Cardiac muscle cell (in vitro differentiated cells and primary cell): Measurements from ENCODE around the gene TMEM52B. TPM values are rescaled to one million over a fixed set of nuclear protein-coding genes. Genes with fewer than 3 reads are reported as not detected.
"Not testable (repeated sequence)": the region's sequence is repeated elsewhere in the genome, so short reads cannot be mapped to it uniquely, and the experiment has no call there.

Source experiments
- DNase-seq, 2 donors: peaks; one replicate each; pipeline versions ENCODE4 v3.0.0 to v3.0.0-alpha.2; 2010 to 2017; ENCODE audit warnings: low read depth in 1 of 2, low spot score in 1 of 2
- H3K27ac ChIP-seq: fragments of 200-600 bp; sonication (generic); 2 replicates; pipeline ENCODE4 v1.5.1; 2016
- H3K27me3 ChIP-seq: fragments of 200-600 bp; sonication (generic); 2 replicates; pipeline ENCODE4 v1.6.0; 2016; ENCODE audit warnings: control low read depth
- H3K36me3 ChIP-seq: fragments of 200-600 bp; sonication (generic); 2 replicates; pipeline ENCODE4 v1.5.1; 2016; ENCODE audit warnings: control low read depth
- H3K4me1 ChIP-seq: fragments of 200-600 bp; sonication (generic); 2 replicates; pipeline ENCODE4 v1.8.1; 2017; ENCODE audit warnings: low read depth, mild to moderate bottlenecking, mixed run types
- H3K4me3 ChIP-seq: fragments of 200-600 bp; sonication (generic); 2 replicates; pipeline ENCODE4 v1.5.1; 2016; ENCODE audit warnings: mild to moderate bottlenecking
- H3K9me3 ChIP-seq: fragments of 200-600 bp; sonication (generic); 2 replicates; pipeline ENCODE4 v1.5.1; 2017; ENCODE audit warnings: low read depth, mild to moderate bottlenecking, control low read depth
- CTCF ChIP-seq: IDR thresholded peaks from 2 replicates; pipeline ENCODE4 v1.5.1; 2012; ENCODE audit warnings: low read depth, mild to moderate bottlenecking, low read length
- polyA plus RNA-seq: library from polyadenylated mRNA; unstranded; fragments of >200 nt; fragmentation: Nextera tagmentation; extraction: Ambion mirVana; gene quantifications from 2 replicates; pipeline ENCODE4 v1.2.1, GENCODE V29; 2016
- total RNA-seq: library from RNA; depleted of rRNA; stranded (reverse); fragments of >200 nt; gene quantifications from 2 replicates; pipeline ENCODE4 v1.2.3, GENCODE V29; 2016

Gene TMEM52B
- total and polyA plus RNA-seq, 2 experiments from 2014 or later: not detected

- peak; percentile 78 to 94 for DNase-seq
- TF ChIP-seq CTCF: no peak
These were observed 33.9 kb downstream of the TMEM52B start, which contains the start of gene GABARAPL1 for GRCh38 chr12:10212739-10213131. TSS of gene GABARAPL1 (plus strand) at chr12:10212877. CDS start at chr12:10213130, 253 bp downstream.

GRCh38 chr12:10213168-10214135, 34.6 kb downstream of the TMEM52B start:
- H3K4me1 ChIP-seq: no peaks in the 10 kb centered on the region

More at GRCh38 chr12:10212739-10213131, 33.9 kb downstream of the TMEM52B start, which contains the start of gene GABARAPL1:
- Histone ChIP-seq H3K36me3 (no peaks in the 10 kb centered on the region), H3K4me1 (no peaks in the 10 kb centered on the region), H3K9me3 (no peaks in the 10 kb centered on the region), H3K27me3 (no peaks in the 10 kb centered on the region), H3K27ac (peak within 1 kb of the TSS; percentile 94), H3K4me3 (peak within 1 kb of the TSS; percentile 78)

GRCh38 chr12:10214136-10214894, 35.5 kb downstream of the TMEM52B start:
- Histone ChIP-seq H3K4me3 (peak overlapping the region; percentile 78), H3K4me1 (no peaks in the 10 kb centered on the region), H3K27me3 (no peaks in the 10 kb centered on the region), H3K36me3 (peaks cover 3% of the 10 kb centered on the region), H3K27ac (peak overlapping the region; percentile 94), H3K9me3 (no peaks in the 10 kb centered on the region)
- DNase-seq: peak; percentile 12 to 77
- no peak for TF ChIP-seq CTCF

More at GRCh38 chr12:10213168-10214135, 34.6 kb downstream of the TMEM52B start:
- Histone ChIP-seq H3K9me3 (no peaks in the 10 kb centered on the region), H3K4me3 (peak overlapping the region; percentile 78), H3K27me3 (no peaks in the 10 kb centered on the region), H3K36me3 (no peaks in the 10 kb centered on the region), H3K27ac (peak overlapping the region; percentile 94)
- peak; percentile 52 to 94 for DNase-seq
- no peak for TF ChIP-seq CTCF

- peak overlapping the region; percentile 78 for H3K4me3 ChIP-seq
- TF ChIP-seq CTCF: no peak
- DNase-seq: peak in 1 of 2 donors; percentile 21
These were observed 36.0 kb downstream of the TMEM52B start for GRCh38 chr12:10214895-10215267.

GRCh38 chr12:10215436-10215835, 36.6 kb downstream of the TMEM52B start:
- H3K4me1 ChIP-seq: no peaks in the 10 kb centered on the region
- H3K9me3 ChIP-seq: no peaks in the 10 kb centered on the region
- peaks cover 5% of the 10 kb centered on the region for H3K36me3 ChIP-seq
- no peak for DNase-seq
- H3K27ac ChIP-seq: no peak overlapping the region
- no peak overlapping the region for H3K4me3 ChIP-seq
- no peak for TF ChIP-seq CTCF
- no peaks in the 10 kb centered on the region for H3K27me3 ChIP-seq

More at GRCh38 chr12:10214895-10215267, 36.0 kb downstream of the TMEM52B start:
- Histone ChIP-seq H3K27me3 (no peaks in the 10 kb centered on the region), H3K36me3 (peaks cover 3% of the 10 kb centered on the region), H3K9me3 (no peaks in the 10 kb centered on the region), H3K27ac (peak overlapping the region; percentile 94), H3K4me1 (no peaks in the 10 kb centered on the region)

GRCh38 chr12:10215946-10216345, 37.1 kb downstream of the TMEM52B start:
- H3K4me1 ChIP-seq, DNase-seq, H3K4me3 ChIP-seq, H3K9me3 ChIP-seq, H3K27me3 ChIP-seq, H3K27ac ChIP-seq: not testable (repeated sequence)
- H3K36me3 ChIP-seq: peaks cover 11% of the 10 kb centered on the region
